Osteoblast (primary cell): ENCODE results near the gene LILRB3. TPM values are rescaled to one million over a fixed set of nuclear protein-coding genes. Genes with fewer than 3 reads are reported as not detected.
A peak's percentile ranks its signal among the peaks of the same experiment; 100 is the strongest.

Experiments used
- DNase-seq: peaks from one replicate; pipeline ENCODE4 v3.0.0; 2011; ENCODE audit warnings: low spot score, mixed read lengths; ENCODE audit not compliant: insufficient read length; ENCODE audit errors: missing footprints
- H2AFZ ChIP-seq: 2 replicates; pipeline ENCODE4 v1.6.0; 2011; ENCODE audit warnings: mild to moderate bottlenecking, low read length
- H3K27ac ChIP-seq: 2 replicates; pipeline ENCODE4 v1.5.1; 2011; ENCODE audit warnings: mild to moderate bottlenecking, low read depth, low read length, moderate library complexity
- H3K27me3 ChIP-seq: 2 replicates; pipeline ENCODE4 v1.6.0; 2012; ENCODE audit warnings: mild to moderate bottlenecking, control low read depth, inconsistent platforms, low read length, moderate library complexity; ENCODE audit not compliant: insufficient read depth
- H3K36me3 ChIP-seq: 2 replicates; pipeline ENCODE4 v1.5.1; 2011; ENCODE audit warnings: mild to moderate bottlenecking, low read length, control low read depth, moderate library complexity; ENCODE audit not compliant: insufficient read depth
- H3K4me1 ChIP-seq: 2 replicates; pipeline ENCODE4 v1.5.1; 2011; ENCODE audit warnings: mild to moderate bottlenecking, low read length, control low read depth, moderate library complexity; ENCODE audit not compliant: insufficient read depth
- H3K4me2 ChIP-seq: 2 replicates; pipeline ENCODE4 v1.6.0; 2011; ENCODE audit warnings: mild to moderate bottlenecking, low read length; ENCODE audit not compliant: insufficient read depth
- H3K4me3 ChIP-seq: fragments of 200-600 bp; sonication (generic); 3 replicates; pipeline ENCODE4 v1.5.1; 2012; ENCODE audit warnings: mild to moderate bottlenecking, low read length, inconsistent platforms; ENCODE audit not compliant: insufficient read depth
- H3K79me2 ChIP-seq: 2 replicates; pipeline ENCODE4 v1.6.0; 2012; ENCODE audit warnings: mild to moderate bottlenecking, low read length, control low read depth, inconsistent platforms; ENCODE audit not compliant: insufficient read depth
- H3K9me3 ChIP-seq: 2 replicates; pipeline ENCODE4 v1.5.1; 2011; ENCODE audit warnings: low read depth, low read length, control low read depth
- H4K20me1 ChIP-seq: 2 replicates; pipeline ENCODE4 v1.6.0; 2012; ENCODE audit warnings: mild to moderate bottlenecking, low read length, control low read depth; ENCODE audit not compliant: insufficient read depth
- CTCF ChIP-seq: IDR thresholded peaks from 2 replicates; pipeline ENCODE4 v1.5.1; 2011; ENCODE audit warnings: mild to moderate bottlenecking, low read depth, low read length, moderate library complexity; ENCODE audit errors: extremely low read depth
- total RNA-seq: library from RNA; depleted of rRNA; stranded (reverse); fragments of >200 nt; gene quantifications from 2 replicates; pipeline ENCODE4 v1.2.3, GENCODE V29; 2012

LILRB3 gene
- total RNA-seq, 1 donor, result not detected

GRCh38 chr19:54256250-54257115 lies 33.7 kb upstream of the LILRB3 start:
- no peak overlapping the region for H3K27ac ChIP-seq

GRCh38 chr19:54255105-54255775 lies 32.4 kb upstream of the LILRB3 start:
- Histone ChIP-seq H3K27ac (no peak overlapping the region), H3K9me3 (no peaks in the 10 kb centered on the region), H3K4me1 (no peaks in the 10 kb centered on the region), H3K79me2 (no peaks in the 10 kb centered on the region), H3K36me3 (no peaks in the 10 kb centered on the region), H3K4me2 (no peak overlapping the region), H2AFZ (no peak overlapping the region), H3K27me3 (peaks cover 25% of the 10 kb centered on the region), H3K4me3 (no peak overlapping the region), H4K20me1 (no peaks in the 10 kb centered on the region)
- DNase-seq, result peak; percentile 65
- TF ChIP-seq CTCF, result no peak

More at GRCh38 chr19:54256250-54257115, 33.7 kb upstream of the LILRB3 start:
- Histone ChIP-seq H3K9me3 (no peaks in the 10 kb centered on the region), H3K4me3 (no peak overlapping the region), H4K20me1 (no peaks in the 10 kb centered on the region), H2AFZ (no peak overlapping the region), H3K79me2 (no peaks in the 10 kb centered on the region), H3K27me3 (peaks cover 25% of the 10 kb centered on the region), H3K4me2 (no peak overlapping the region), H3K36me3 (no peaks in the 10 kb centered on the region), H3K4me1 (no peaks in the 10 kb centered on the region)
- DNase-seq, result no peak
- TF ChIP-seq CTCF, result no peak

GRCh38 chr19:54254195-54254906 lies 31.5 kb upstream of the LILRB3 start:
- Histone ChIP-seq H3K79me2 (no peaks in the 10 kb centered on the region), H3K4me2 (no peak overlapping the region), H3K36me3 (no peaks in the 10 kb centered on the region), H3K27me3 (peaks cover 25% of the 10 kb centered on the region), H3K4me1 (no peaks in the 10 kb centered on the region), H3K9me3 (no peaks in the 10 kb centered on the region), H4K20me1 (no peaks in the 10 kb centered on the region), H3K4me3 (no peak overlapping the region), H3K27ac (no peak overlapping the region), H2AFZ (no peak overlapping the region)
- DNase-seq, result peak; percentile 62
- no peak for TF ChIP-seq CTCF
